Natural killer cell (primary cell): Measurements from ENCODE around the gene BPIFB4. TPM values are rescaled to one million over a fixed set of nuclear protein-coding genes. Genes with fewer than 3 reads are reported as not detected.
"Not testable (repeated sequence)": the region's sequence is repeated elsewhere in the genome, so short reads cannot be mapped to it uniquely, and the experiment has no call there.

ENCODE experiments used
- ATAC-seq, 3 donors: fragments of 150-1000 bp in 2 of 3; fragments of 200-7000 bp in 1 of 3; cut with Tn5 transposase; 1 replicate in 1 of 3; 2 replicates in 2 of 3; pipeline ENCODE4 v1.10.0; 2021; ENCODE audit warnings: mild to moderate bottlenecking in 2 of 3, moderate library complexity in 2 of 3
- DNase-seq, 2 donors: peaks; one replicate each; pipeline versions ENCODE4 v3.0.0 to v3.0.0-alpha.2; 2013 to 2021; ENCODE audit warnings: mixed read lengths in 1 of 2
- H3K27ac ChIP-seq: one replicate; pipeline ENCODE4 v1.5.1; 2013; ENCODE audit warnings: mild to moderate bottlenecking, low read length
- H3K27me3 ChIP-seq: one replicate; pipeline ENCODE4 v1.6.1; 2013; ENCODE audit warnings: low read length; ENCODE audit not compliant: control insufficient read depth, insufficient read depth
- H3K36me3 ChIP-seq: one replicate; pipeline ENCODE4 v1.6.1; 2013; ENCODE audit warnings: low read length; ENCODE audit not compliant: control insufficient read depth, insufficient read depth
- H3K4me1 ChIP-seq: one replicate; pipeline ENCODE4 v1.6.1; 2013; ENCODE audit warnings: low read length; ENCODE audit not compliant: control insufficient read depth, insufficient read depth
- H3K4me3 ChIP-seq: one replicate; pipeline ENCODE4 v1.5.1; 2013; ENCODE audit warnings: low read length
- H3K9me3 ChIP-seq: one replicate; pipeline ENCODE4 v1.6.1; 2013; ENCODE audit warnings: low read length; ENCODE audit not compliant: control insufficient read depth, insufficient read depth
- H3K27ac Mint-ChIP-seq, 2 donors: one replicate each; pipeline ENCODE4 v1.8.0; 2022; ENCODE audit warnings: mild to moderate bottlenecking in 2 of 2, mixed read lengths in 2 of 2, moderate library complexity in 1 of 2
- H3K27me3 Mint-ChIP-seq, 2 donors: one replicate each; pipeline ENCODE4 v1.8.0; 2022; ENCODE audit warnings: low read depth in 2 of 2, mixed read lengths in 2 of 2
- H3K36me3 Mint-ChIP-seq: one replicate; pipeline ENCODE4 v1.8.0; 2022; ENCODE audit warnings: mixed read lengths
- H3K4me1 Mint-ChIP-seq, 2 donors: one replicate each; pipeline ENCODE4 v1.8.0; 2022; ENCODE audit warnings: mixed read lengths in 2 of 2
- H3K4me3 Mint-ChIP-seq: one replicate; pipeline ENCODE4 v1.8.0; 2022; ENCODE audit warnings: mild to moderate bottlenecking, moderate library complexity, mixed read lengths
- H3K9me3 Mint-ChIP-seq, 2 donors: one replicate each; pipeline ENCODE4 v1.8.0; 2022; ENCODE audit warnings: mixed read lengths in 2 of 2
- WGBS: methylation state at CpG from one replicate; pipeline ENCODE4 v1.1.7; 2013; ENCODE audit warnings: missing lambda C conversion rate; ENCODE audit not compliant: insufficient coverage; 5-methylcytosine and 5-hydroxymethylcytosine counted together
- intact Hi-C: fragments of 100-400 bp; cut with micrococcal nuclease; formaldehyde crosslinking; loops from one replicate; pipeline ENCODE4 v1.14.2; 2022
- total RNA-seq, 4 donors: library from RNA; stranded (reverse); fragments of 120-200 nt in 1 of 4; gene quantifications; one replicate each; pipeline versions ENCODE4 v1.2.3 to v1.2.4, GENCODE V29; 2013 to 2022
- TF ChIP-seq, protein P1 (sequence below): fragments of 200-600 bp; IDR thresholded peaks from one replicate; pipeline ENCODE4 v1.8.0; 2022; ENCODE audit warnings: antibody characterized with exemption

BPIFB4 gene
- total RNA-seq, 3 donors from 2014 or later (not counting 1 experiment from before 2014, with no cell fraction given), result not detected

DNA sequence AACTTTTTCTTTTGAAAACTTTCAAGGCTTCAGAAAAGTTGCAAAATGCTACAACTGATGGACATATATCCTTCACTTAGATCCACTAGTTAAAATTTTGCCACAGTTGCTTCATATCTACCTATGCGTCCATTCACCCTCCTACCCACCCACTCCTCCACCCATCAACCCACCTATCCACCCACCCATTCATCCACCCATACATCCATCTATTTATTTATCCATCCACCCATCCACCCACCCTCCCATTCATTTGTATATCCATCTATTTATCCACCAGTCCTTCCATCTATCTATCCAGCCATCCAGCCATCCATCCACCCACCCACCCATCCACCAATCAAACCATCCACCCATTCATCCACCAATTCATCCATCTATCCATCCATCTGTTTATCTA lies 13.6 kb downstream of the BPIFB4 start:
- H3K27me3 Mint-ChIP-seq, result peaks cover 0 to 4% of the 10 kb centered on the region in 2 donors
- no peaks in the 10 kb centered on the region for H3K4me1 Mint-ChIP-seq
- intact Hi-C loops, result no loop called here
- no peaks in the 10 kb centered on the region for H3K9me3 ChIP-seq
- H3K4me3 Mint-ChIP-seq, result no peak overlapping the region
- no peak for DNase-seq
- H3K27me3 ChIP-seq, result no peaks in the 10 kb centered on the region
- no peak overlapping the region for H3K4me3 ChIP-seq
- WGBS, result 100% methylated on average over 1 of the region's 1 CpG
- H3K36me3 ChIP-seq, result no peaks in the 10 kb centered on the region
- no peaks in the 10 kb centered on the region for H3K36me3 Mint-ChIP-seq
- H3K27ac Mint-ChIP-seq, result no peak overlapping the region
- no peaks in the 10 kb centered on the region for H3K9me3 Mint-ChIP-seq
- no peak overlapping the region for H3K27ac ChIP-seq
- H3K4me1 ChIP-seq, result no peaks in the 10 kb centered on the region
- TF ChIP-seq, protein P1, sequence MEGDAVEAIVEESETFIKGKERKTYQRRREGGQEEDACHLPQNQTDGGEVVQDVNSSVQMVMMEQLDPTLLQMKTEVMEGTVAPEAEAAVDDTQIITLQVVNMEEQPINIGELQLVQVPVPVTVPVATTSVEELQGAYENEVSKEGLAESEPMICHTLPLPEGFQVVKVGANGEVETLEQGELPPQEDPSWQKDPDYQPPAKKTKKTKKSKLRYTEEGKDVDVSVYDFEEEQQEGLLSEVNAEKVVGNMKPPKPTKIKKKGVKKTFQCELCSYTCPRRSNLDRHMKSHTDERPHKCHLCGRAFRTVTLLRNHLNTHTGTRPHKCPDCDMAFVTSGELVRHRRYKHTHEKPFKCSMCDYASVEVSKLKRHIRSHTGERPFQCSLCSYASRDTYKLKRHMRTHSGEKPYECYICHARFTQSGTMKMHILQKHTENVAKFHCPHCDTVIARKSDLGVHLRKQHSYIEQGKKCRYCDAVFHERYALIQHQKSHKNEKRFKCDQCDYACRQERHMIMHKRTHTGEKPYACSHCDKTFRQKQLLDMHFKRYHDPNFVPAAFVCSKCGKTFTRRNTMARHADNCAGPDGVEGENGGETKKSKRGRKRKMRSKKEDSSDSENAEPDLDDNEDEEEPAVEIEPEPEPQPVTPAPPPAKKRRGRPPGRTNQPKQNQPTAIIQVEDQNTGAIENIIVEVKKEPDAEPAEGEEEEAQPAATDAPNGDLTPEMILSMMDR, result no peak
- ATAC-seq, result no peak

DNA sequence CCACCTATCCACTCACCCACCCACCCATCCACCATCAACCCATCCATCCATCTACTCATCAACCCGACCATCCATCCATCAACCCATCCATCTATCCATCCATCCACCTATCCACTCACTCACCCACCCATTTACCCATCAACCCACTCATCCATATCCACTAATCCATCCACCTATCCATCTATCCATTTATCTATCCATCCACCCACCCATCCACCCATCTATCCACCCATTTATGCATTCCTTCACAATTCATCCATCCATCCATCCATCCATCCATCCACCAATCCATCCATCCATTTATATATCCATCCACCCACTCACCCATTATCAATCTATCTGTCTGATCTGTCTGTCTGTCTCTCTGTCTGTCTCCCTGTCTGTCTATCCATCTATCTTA lies 14.1 kb downstream of the BPIFB4 start:
- Mint-ChIP-seq H3K27ac (no peak overlapping the region), H3K4me3 (no peak overlapping the region), H3K4me1 (no peaks in the 10 kb centered on the region), H3K9me3 (no peaks in the 10 kb centered on the region), H3K36me3 (no peaks in the 10 kb centered on the region), H3K27me3 (peaks cover 0 to 4% of the 10 kb centered on the region in 2 donors)
- H3K27ac ChIP-seq, result no peak overlapping the region
- no peaks in the 10 kb centered on the region for H3K9me3 ChIP-seq
- intact Hi-C loops, result no loop called here
- WGBS, result 74% methylated on average over 1 of the region's 1 CpG
- DNase-seq (no peak), ATAC-seq (no peak)
- no peaks in the 10 kb centered on the region for H3K36me3 ChIP-seq
- no peaks in the 10 kb centered on the region for H3K4me1 ChIP-seq
- H3K4me3 ChIP-seq, result no peak overlapping the region
- no peaks in the 10 kb centered on the region for H3K27me3 ChIP-seq
- TF ChIP-seq, protein P1, result no peak

DNA sequence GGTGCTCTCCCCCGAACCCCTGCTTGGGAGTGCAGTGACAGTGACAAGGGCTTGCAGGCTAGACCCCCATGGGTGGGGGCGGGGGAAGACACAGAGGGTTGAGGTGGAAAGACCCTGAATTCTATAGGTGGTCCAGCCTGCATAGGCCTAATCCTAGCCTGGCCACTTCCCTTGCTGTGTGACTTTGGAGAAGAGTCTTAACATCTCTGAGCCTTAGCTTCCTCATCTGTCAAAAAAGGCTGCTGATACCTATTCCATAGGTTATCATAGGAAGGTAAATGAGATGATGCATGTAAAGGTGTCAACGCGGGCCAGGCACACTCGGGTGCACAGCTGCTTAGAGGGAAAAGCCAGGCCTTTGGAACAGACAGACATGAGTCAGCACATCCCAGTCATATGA lies 15.8 kb downstream of the BPIFB4 start:
- no peak overlapping the region for H3K27ac ChIP-seq
- no peaks in the 10 kb centered on the region for H3K36me3 Mint-ChIP-seq
- no peak overlapping the region for H3K4me3 Mint-ChIP-seq
- H3K4me3 ChIP-seq, result no peak overlapping the region
- WGBS, result 95% methylated on average over 5 of the region's 5 CpGs
- peaks cover 0 to 7% of the 10 kb centered on the region in 2 donors for H3K27me3 Mint-ChIP-seq
- no peak overlapping the region for H3K27ac Mint-ChIP-seq
- no peaks in the 10 kb centered on the region for H3K4me1 Mint-ChIP-seq
- no peak for ATAC-seq
- no peaks in the 10 kb centered on the region for H3K4me1 ChIP-seq
- no peaks in the 10 kb centered on the region for H3K9me3 ChIP-seq
- no peaks in the 10 kb centered on the region for H3K9me3 Mint-ChIP-seq
- intact Hi-C loops, result no loop called here
- H3K36me3 ChIP-seq, result no peaks in the 10 kb centered on the region
- no peak for DNase-seq
- TF ChIP-seq, protein P1, result no peak
- no peaks in the 10 kb centered on the region for H3K27me3 ChIP-seq

DNA sequence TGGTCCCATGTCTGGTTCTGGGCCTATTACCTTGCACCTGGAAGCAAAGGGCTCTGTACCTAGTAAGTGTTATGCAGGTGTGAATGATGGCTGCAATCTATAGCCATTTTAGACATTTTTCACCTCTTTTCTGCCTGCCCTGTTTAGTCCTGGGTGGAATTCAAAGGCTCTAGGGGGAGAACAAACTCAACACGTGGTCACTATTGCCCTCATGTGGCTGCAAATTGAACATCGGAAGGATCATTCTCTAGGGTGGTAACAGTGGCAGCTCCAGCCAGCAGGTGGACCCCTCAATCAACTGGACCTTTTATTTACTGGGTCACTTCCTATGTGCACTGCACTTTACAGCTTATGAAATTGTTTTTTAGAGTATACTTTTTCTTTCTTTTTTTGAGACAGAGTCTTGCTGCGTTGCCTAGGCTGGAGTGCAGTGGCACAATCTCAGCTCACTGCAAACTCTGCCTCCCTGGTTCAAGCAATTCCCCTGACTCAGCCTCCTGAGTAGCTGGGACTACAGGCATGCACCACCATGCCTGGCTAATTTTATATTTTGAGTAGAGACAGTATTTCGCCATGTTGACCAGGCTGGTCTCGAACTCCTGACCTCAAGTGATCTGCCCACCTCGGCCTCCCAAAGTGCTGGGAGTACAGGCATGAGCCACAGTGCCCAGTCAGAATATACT lies 16.6 kb downstream of the BPIFB4 start:
- H3K4me1 Mint-ChIP-seq, H3K27me3 Mint-ChIP-seq: not testable (repeated sequence)
- WGBS, result 57% methylated on average over 6 of the region's 6 CpGs

More for the DNA sequence above, 16.6 kb downstream of the BPIFB4 start:
- H3K36me3 ChIP-seq, H3K27ac ChIP-seq, H3K9me3 ChIP-seq, H3K36me3 Mint-ChIP-seq, H3K4me3 ChIP-seq, H3K9me3 Mint-ChIP-seq, H3K4me3 Mint-ChIP-seq, H3K4me1 ChIP-seq, H3K27ac Mint-ChIP-seq, H3K27me3 ChIP-seq: not testable (repeated sequence)
- ATAC-seq (peak in 2 of 3 donors; percentile 38 to 72), DNase-seq (peak in 1 of 2 donors; percentile 74)
- intact Hi-C loops, result loop anchor here (2.0 kb wide), 2 partner anchors 193 to 305 kb away; no protein-coding TSS in a partner anchor
- TF ChIP-seq, protein P1, result peak; percentile 32
